Uterus (tissue), 2 donors: ENCODE data around the gene DLG1.

Experiments used
- CTCF ChIP-seq, 4 experiments: fragments of 200-600 bp in 2 of 4; fragments of 450-650 bp in 2 of 4; sonication (generic) in 2 of 4; IDR thresholded peaks; one replicate each; pipeline ENCODE4 v1.5.1; 2016 to 2019; ENCODE audit warnings: antibody characterized with exemption in 4 of 4, mild to moderate bottlenecking in 2 of 4, moderate library complexity in 1 of 4
- POLR2A ChIP-seq, 2 donors: fragments of 450-650 bp; IDR thresholded peaks; one replicate each; pipeline ENCODE4 v1.6.1; 2016; ENCODE audit warnings: antibody characterized with exemption in 2 of 2, mild to moderate bottlenecking in 1 of 2, moderate library complexity in 1 of 2

GRCh38 chr3:197011780-197012539 lies 286.5 kb downstream of the DLG1 start:
- TF ChIP-seq CTCF (IDR thresholded peaks at IDR 0.05) (no peak), POLR2A (IDR thresholded peaks at IDR 0.05) (no peak)
